NCI-H2196 (cell line): Measurements from ENCODE around the gene CCDC13.

Source experiments
- DNase-seq: peaks from one replicate; lab custom pipeline; 2025; ENCODE audit not compliant: unreplicated experiment; lab: John Stamatoyannopoulos, UW

Gene CCDC13

DNA sequence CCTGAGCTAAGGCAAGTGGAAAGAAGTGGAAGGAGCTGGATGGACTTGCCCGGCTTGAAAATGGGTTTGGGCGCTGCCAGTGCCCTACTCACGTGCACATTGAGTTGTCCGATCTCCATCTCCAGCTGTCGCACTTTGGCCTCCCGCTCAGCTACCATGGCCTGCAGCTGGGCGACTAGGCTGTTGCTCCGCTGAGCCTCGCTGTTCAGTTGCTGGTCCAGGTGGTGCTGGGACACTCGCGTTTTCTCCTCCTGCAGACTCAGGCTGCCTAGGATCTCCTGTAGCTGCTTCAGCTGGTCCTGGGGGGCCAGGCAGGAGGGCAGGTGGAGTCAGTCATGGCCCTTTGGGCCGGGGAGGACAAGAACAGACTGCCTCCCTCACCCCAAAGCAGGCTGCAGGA, 37.4 kb downstream of the CCDC13 start:
- DNase-seq, result no peak

DNA sequence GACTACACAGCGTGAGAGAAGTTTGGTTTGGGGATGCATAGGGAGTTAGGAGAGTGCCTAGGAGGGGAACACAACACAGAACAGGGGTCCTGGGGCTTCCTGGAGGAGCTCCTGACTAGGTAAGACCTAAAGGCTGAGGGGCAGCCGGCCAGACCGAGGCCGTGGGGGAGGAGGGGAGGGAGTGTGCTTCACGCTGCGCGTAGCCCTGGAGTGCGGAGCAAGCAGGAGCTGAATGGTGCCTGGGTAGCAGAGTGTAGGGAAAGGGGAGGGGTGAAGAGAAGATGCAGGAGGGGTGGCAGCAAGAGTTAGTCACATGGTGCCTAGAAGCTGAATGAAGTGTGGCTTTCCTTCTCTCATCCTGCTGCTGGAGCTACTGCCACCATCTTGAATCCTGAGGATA, 38.0 kb downstream of the CCDC13 start:
- DNase-seq, result no peak

DNA sequence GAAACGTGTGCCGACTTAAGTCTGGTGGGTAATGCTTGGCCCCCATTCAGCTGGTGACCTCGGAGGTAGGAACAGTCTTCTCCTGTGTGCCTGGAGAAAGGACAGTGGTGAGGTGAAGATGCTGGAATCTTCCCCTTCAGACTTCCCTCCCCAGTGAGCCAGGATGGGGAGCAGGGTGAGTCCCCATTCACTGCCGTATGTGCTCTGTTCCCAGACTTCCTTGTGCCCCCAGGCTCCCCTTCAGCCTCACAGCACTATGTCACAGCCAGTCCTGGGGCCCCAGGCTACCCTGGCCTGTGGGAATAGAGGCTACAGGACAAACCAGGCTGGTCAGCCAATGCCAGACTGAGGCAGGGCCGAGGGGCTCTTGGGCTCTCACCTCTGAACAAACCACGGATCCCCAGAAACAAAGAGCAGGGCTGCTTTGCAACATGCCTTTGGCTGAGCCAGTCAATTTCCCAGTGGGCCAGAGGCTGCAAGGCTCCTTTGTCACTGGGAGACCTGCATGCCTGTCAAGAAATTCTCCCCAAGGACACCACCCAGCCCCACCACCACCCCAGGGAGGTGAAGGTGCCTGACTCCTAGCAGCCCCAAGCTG, 38.7 kb downstream of the CCDC13 start:
- no peak for DNase-seq

DNA sequence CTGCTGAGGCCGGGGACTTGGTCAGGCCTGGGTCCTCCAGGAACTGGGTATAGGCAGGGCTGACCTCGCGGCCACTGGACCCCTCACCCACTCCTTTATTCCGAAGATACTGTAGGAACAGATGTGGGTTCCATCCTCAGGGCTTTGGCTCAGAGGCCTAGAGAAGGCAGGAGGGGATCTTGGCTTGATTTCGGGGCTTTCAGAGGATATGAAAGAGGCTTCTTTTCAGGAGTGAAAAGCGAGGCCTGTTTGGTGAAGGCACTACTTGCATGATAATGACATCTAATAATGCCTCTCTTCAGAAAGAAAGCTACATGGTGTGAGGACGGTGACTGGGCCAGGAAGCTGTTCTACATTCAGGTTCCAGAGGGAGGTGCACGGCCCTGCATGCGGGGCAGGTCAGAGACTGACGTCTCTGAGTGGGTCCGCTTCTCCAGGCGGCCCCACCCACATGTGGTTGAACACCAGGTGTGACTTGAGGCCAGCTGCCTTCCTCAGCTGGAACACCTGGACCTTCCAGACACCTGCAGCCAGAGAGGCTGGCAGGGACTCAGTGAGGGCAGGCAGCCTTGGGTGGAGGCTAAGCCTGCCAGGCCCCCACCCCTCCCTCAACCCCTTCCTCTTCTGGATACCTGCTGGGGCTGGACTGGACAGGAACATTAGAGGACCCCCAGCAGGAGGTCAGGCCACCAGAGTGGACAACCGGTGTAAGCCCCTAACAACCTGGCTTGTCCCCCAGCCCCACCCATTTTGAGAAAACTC, 39.4 kb downstream of the CCDC13 start:
- DNase-seq, result peak; percentile 15

DNA sequence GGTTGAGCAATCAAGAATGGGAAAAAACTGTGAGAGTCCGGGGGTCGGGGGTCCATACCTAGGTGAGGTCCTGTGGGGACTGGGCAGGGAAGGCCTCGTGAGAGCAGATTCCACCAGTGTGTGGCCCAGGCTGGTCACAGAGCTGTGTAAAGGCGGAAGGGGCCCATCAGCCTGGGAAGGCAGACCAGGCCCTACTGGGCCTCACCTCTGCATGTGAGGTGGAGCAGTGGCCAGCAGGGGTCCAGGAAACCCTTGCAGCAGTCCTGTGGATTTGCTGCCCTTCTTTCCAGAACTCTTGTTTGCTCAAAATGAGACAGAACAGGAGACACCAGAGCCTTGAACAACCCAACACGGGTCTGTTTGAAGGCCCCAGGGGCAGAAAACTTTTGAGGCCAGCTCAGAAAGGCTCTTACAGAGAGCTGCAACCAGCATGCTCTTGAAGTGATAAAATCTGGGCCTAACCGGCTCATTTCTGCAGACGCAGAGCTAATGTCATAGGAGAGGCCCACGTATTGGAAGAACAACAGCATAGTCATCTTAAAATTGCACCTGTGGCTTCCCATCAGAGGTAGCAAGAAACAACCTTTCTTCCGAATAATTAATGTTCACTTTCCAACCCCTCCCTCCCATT, 40.1 kb downstream of the CCDC13 start:
- DNase-seq, result no peak

DNA sequence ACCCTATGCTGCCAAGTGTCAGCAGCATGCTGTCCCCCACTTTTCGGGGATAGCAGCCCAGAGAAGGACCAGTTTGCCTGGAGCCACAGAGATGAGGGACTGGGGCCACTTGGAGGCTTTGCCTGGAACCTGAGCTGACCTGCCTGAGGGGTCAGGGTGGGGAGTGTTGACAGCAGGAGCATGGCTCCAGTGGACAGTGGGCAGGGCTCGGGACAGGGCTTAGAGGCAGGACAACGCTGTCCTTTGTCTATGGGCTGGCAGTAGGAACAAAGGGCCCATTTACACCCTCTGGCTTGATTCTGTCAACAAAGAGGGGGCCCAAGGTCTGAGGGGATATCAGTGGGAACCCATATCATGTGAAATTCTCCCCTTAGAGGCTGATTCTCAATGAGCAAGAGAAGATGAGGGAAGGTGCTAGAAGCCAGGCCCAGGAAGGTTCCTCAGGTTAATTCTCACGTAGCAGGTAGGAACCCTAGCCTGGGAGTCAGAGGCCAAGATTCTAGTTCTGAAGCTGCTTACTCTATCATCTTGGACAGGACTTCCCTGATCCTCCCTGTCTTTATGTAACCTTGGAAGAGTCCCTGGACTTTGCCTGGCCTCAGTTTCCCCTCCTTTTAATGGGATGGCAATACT, 40.7 kb downstream of the CCDC13 start:
- DNase-seq, result no peak

DNA sequence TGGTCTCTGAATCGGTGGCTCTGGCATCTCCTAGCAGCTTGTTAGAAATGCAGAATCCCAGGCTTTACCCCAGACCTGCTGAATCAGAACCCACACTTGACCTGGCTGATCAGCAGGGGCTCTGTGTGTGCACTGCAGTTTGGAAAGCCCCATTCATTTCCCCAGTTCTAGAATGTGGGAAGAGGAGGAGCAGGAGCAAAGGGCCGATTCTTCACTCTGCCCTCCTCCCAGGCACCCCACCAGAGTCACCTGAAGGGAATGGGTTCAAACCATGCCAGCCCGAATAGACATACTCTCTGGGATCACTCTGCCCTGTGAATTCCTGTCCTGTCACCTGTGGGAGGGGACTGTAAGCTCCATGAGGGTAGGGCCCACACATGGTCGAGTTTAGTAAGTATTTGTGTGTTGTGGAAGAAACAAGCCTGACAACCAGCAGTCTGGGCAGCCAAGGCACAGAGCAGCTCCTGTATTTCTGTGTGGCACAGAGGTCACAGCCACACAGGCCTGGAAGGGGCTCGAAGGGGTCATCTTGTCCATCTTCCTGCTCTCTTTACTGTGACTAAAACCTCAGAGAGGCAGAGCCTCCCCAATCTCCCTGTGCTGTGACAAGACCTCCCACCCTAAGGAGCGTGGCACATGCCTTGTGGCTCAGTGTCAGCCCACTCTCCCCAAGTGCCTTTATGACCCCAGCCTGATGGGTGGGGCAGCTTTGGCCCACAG, 41.4 kb downstream of the CCDC13 start:
- DNase-seq, result no peak

DNA sequence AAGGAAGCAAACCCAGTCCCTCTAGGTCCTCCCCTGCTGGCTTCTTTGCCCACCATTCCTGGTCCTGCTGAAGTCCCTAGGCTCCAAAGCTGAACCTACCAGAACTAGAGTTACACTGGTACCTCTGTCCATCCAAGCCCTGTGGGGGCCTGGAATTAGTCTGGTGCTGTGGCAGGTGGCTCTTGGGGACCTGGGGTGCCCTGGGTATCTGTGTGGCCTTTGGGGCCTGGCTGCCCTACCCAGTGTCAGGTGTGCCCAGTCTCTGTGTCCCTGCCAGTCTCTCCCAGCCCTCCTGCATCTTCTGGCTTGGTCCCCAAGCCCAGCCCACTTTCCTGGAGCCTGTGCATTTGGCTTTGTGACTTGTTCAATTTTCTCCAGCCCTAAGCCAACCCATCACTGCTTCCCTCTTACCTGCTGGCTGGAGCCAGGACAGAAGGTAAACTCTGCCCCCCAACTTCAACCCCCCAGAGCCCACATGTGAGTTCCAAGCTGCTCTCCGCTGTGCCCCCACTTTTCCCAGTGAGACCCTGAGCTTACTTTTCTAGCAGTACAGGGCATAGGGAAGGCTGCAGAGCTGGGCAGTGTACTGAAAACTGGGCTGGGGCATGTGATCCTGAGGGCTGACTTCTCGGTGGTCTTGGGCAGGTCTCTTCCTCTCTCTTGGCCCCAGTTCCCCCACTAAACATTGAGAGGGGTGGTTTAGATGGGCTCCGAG, 42.2 kb downstream of the CCDC13 start:
- no peak for DNase-seq

DNA sequence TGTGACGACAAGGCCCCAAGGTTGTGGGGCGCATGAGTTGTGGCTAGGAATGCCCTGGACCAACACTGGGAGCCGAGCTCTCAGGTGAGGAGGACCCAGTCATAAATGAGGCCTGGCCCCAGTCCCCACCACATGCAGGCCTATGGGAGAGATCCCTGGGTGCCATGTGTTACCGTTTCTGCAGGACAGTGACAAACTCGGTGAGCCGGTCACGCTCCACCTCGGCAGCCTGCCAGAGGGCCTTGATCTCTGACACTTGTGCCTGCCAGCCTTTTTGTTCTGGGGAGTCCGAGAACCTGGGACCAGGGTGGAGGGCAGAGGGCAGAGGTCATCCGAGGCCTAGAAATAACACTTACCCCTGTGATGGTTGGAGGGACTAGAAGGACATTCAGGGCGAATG, 42.8 kb downstream of the CCDC13 start:
- DNase-seq, result no peak

DNA sequence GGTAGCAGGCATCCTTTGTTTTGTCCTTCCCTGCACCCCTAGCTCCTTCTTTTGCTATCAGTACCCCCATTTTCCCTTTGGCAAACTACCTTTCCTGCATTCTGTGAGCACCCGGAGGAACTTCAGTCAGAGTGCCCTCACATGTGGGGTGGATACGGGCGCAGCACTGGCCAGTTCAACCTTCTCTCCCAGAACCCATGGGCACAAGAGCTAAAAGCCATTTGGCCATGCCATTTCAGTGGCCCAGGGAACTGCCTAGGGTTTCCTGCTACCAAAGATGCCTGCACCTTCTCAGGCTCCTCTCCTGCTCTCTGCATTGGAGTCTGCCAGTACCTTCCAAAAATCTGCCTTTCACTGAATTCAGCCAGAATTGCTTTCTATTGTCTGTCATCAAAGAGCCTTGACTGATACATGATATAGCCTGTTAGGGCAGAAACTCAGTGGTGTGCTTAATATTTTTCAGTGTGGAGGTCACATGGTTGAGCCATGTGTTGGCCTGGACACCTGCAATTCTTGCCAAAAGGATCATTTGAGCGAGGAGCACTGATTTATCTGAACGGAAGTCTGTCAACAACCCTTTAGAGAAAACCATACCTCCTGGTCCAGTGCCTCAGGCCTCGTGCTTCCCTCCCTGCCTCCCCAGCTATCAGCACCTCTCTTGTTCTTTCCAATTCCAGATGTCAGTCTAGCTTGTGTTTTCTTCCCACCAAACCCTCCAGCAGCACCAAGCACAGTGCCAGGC, 43.5 kb downstream of the CCDC13 start:
- DNase-seq, result no peak

DNA sequence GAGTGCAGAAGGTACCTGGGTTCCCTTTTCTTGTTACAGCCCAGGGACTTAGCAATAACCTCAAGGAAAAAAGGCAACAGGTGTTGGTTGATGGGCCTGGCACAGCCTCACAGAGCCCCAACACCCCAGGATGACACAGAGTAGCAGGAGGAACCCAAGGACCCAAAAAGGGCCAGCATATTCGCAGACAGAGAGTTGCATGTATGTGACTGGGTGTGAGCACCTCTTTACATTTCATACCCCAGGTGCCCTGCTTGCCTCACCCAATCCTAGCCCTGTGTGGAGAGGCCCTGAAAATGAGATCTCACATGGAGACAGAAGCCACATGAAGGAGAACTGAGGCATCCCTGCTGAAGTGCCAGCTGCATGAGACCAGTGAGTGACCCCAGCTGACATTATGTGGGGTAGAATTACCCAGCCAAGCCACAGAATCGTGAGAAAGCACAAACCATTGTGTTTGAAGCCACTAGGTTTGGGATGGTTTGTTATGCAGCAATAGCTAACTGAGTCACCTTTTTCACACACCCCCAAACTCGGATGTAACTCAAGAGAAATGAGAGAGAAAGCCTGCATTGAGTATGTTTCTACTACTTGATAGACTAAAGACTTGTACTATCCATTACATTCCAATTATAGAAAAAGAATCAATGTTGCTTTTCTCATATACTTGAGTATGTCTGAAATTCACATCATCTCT, 44.2 kb downstream of the CCDC13 start:
- no peak for DNase-seq

DNA sequence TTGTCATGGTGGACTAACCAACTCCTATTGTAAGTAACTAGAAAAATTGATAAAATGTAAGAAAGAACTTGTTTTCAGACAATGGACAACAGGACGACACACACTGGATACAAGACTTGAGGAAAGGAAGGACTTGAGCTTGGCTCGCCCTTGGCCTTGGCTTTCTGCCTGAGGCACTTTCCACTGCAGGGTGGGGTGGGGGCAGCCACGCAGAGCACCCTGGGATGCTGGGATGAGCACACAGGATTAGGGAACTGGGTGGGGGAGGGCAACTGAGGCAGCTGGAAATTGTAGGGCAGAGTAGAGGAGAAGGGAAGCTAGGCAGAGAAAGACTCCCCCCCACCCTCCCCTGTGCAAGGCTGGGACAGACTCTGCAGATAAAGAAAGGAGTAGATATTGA, 45.0 kb downstream of the CCDC13 start:
- DNase-seq, result no peak

DNA sequence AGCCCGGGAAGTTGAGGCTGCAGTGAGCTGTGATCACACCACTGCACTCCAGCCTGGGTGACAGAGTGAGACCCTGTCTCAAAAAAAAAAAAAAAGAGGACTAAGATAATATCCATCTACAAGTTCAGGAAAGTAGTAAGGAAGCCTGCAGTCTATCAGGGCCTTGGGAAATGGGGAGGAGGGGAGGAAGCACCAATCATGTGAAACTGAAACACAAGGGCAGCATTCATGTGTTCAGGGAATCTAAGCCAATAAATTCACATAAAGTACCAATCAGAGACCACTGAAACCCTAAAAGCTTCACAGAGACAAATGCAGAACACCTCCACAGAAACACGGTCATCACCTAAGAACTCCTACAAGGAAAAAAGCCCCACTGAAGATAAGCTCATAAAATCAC, 47.6 kb downstream of the CCDC13 start:
- DNase-seq, result no peak

DNA sequence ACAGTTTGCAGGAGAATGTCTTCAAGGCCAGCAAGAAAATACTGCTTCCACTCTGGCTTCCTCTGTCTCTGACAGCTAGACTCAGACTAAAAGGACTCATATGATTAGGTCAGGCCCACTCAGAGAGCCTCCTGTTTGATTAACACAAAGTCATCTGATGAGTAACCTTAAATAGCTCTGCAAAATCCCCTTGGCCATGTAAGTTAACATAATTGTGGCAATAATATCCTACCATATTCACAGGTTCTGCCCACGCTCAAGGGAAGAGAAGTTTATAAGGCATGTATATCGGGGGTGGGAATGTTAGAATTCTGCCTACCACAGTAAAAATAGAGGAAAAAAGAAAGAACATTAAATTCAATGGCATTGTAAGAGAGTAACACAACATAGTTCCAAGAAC, 49.8 kb downstream of the CCDC13 start:
- DNase-seq, result no peak
